Fibroblast of villous mesenchyme (primary cell): ENCODE data around the gene MEG3. TPM values are rescaled to one million over a fixed set of nuclear protein-coding genes. Genes with fewer than 3 reads are reported as not detected.

Source experiments
- DNase-seq: peaks from one replicate; pipeline ENCODE4 v3.0.0-alpha.2; 2010; ENCODE audit warnings: low read depth
- H3K4me3 ChIP-seq: 2 replicates; pipeline ENCODE4 v1.5.1; 2011; ENCODE audit warnings: low read depth, mild to moderate bottlenecking, low read length
- CTCF ChIP-seq: IDR thresholded peaks from 2 replicates; pipeline ENCODE4 v1.5.1; 2012; ENCODE audit warnings: low read depth, mild to moderate bottlenecking, low read length; ENCODE audit not compliant: insufficient read depth
- total RNA-seq: library from RNA; depleted of rRNA; stranded (reverse); fragments of >200 nt; gene quantifications from 2 replicates; pipeline ENCODE4 v1.2.3, GENCODE V29; 2012

Gene MEG3
- total RNA-seq, 1 donor: 187 TPM

- no peak for DNase-seq
- no peak for TF ChIP-seq CTCF
- no peak overlapping the region for H3K4me3 ChIP-seq
Observed at GRCh38 chr14:100892496-100893227, 66.7 kb downstream of the MEG3 start.

- DNase-seq: no peak
- TF ChIP-seq CTCF: no peak
- H3K4me3 ChIP-seq: no peak overlapping the region
Observed at GRCh38 chr14:100893228-100893601, 67.3 kb downstream of the MEG3 start.

DNA sequence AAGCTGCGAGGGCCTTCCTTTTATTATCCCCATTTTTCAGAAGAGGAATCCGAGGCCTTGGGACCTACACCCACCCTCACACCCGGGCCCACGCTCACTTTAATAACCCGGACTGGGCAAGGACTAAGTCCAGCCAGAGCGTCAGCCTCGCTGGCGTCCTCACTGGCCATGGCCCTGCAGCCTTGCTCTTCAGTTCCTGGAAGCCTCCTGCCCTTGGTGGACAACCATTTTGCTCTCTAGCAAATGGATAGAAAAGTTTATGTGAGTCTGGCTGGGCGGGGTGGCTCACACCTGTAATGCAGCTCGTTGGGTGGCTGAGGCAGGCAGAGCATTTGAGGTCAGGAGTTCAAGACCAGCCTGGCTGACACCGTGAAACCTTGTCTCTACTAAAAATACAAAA is 67.8 kb downstream of the MEG3 start:
- no peak overlapping the region for H3K4me3 ChIP-seq
- DNase-seq: no peak
- no peak for TF ChIP-seq CTCF

DNA sequence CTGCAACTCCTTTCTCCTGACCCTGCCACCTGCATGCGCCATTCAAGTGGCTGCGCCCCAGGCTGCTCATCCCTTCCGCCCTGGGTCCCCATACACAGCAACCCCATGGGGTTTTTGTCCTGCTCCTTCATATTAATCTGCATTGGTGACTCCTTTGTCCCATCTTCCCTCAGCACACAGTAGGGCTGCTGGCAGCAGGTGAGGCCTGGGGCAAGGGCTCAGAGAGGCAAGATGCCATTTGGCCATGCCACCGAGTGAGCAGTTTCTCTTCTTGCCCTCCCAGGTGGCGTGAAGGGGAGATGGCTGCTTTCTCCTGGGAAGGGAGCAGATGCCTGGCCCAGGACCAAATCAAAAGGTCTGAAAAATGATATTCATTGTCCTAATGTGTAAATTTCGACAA is 68.5 kb downstream of the MEG3 start:
- H3K4me3 ChIP-seq: no peak overlapping the region
- DNase-seq: no peak
- no peak for TF ChIP-seq CTCF

DNA sequence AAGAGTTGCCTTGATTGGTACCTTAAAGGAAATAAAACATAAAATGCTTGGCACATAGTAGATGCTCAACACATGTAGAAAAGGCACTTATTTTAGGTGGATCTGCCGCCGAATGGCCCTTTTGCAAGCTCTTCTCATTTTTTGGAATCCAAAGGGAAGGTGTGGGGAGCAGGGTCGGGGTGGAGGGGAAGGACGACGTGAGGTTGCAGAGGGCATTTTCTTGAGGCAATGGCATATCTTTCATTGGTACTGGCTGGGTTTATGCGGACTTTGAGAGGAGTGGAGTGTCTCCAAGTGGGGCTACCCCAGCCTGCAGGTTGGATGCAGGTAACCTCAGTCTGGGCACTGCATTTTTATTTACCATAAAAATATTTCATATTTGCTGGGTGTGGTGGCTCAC is 69.5 kb downstream of the MEG3 start:
- H3K4me3 ChIP-seq: no peak overlapping the region
- no peak for TF ChIP-seq CTCF

GRCh38 chr14:100896369-100897060 is 70.6 kb downstream of the MEG3 start:
- DNase-seq: no peak
- TF ChIP-seq CTCF: no peak
- H3K4me3 ChIP-seq: no peak overlapping the region

More for the DNA sequence above, 69.5 kb downstream of the MEG3 start:
- DNase-seq: no peak
